ENCODE results near the gene CDK10.

CDK10 gene

DNA sequence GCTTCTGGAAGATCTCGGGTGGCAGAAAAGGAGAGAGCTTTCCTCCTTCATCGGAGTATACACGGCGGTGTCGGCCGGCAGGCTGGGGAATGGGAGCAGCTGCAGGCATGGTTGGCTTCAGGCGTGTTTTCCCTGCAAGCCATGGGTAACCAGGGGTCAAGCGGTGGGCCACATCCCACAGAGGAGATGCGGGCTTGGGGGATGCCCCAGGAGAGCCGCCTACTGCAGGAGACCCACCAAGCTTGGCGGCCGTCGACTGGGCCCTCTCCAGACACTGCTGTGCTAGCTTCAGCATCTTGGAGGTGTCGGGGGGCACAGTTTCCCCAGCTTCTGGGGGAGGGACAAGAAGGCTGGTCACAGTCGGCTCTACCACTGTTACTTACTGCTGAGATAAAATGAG, 30.0 kb downstream of the CDK10 start:
- DNase-seq (ENCODE audit: low spot score): no peak

GRCh38 chr16:89716916-89717687, 30.6 kb downstream of the CDK10 start:
- DNase-seq (ENCODE audit: low spot score): no peak

GRCh38 chr16:89717688-89718505, 31.4 kb downstream of the CDK10 start:
- no peak for DNase-seq (ENCODE audit: low spot score)

DNA sequence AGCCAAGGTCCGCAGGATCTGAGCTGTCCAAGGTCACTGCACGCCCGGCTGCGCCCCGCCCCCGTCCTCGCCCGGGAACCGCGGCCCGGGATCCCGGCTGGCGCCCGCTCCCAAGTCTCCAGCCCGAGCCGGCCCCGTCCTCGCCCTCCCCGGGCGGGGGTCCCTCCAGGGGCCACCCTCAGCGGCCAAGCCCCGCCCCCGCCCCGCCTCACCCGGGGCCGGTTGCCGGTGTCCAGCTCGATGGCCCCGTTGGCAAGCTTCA, 34.0 kb downstream of the CDK10 start:
- DNase-seq (ENCODE audit: low spot score): no peak

- DNase-seq (ENCODE audit: low spot score): peak; percentile 91
Observed at GRCh38 chr16:89720813-89721545, 34.5 kb downstream of the CDK10 start, which contains the start of the genes VPS9D1 and ZNF276. VPS9D1 (minus strand) TSS chr16:89720898; CDS start chr16:89720861, 37 bp downstream. ZNF276 (plus strand) TSS chr16:89721537; CDS start chr16:89721641, 104 bp downstream.

- no peak for DNase-seq (ENCODE audit: low spot score)
Observed at GRCh38 chr16:89721546-89722391, 35.3 kb downstream of the CDK10 start.

DNA sequence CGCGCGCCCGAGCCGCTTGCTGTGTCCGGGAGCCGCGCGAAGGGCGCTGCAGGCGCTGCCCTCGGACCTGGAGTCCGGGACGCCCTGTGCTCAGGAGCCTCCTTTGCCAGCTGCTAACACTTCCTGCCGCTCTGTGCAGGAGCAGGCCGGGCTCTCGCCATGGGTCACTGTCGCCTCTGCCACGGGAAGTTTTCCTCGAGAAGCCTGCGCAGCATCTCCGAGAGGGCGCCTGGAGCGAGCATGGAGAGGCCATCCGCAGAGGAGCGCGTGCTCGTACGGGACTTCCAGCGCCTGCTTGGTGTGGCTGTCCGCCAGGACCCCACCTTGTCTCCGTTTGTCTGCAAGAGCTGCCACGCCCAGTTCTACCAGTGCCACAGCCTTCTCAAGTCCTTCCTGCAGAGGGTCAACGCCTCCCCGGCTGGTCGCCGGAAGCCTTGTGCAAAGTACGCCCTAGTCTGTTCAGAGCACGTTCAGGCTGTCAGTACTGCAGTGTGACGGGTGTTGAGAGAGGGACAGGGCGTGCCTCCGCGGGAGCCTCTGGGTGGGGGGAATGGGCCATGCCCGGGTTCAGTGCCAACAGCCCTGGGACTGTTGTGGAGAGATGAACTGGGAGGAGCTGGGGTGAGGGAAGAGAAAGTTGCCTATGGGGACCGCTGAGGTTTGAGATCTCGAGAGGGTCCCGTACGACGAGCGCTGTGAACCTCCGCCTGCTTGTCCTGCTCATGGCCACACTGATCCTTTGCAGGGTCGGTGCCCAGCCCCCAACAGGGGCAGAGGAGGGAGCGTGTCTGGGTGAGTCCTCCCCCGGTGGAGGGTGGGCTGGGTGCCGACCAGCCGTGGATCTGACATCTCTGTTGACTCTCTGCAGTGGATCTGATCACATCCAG, 36.1 kb downstream of the CDK10 start:
- DNase-seq (ENCODE audit: low spot score): no peak

GRCh38 chr16:89723279-89724250, 37.1 kb downstream of the CDK10 start:
- no peak for DNase-seq (ENCODE audit: low spot score)

DNA sequence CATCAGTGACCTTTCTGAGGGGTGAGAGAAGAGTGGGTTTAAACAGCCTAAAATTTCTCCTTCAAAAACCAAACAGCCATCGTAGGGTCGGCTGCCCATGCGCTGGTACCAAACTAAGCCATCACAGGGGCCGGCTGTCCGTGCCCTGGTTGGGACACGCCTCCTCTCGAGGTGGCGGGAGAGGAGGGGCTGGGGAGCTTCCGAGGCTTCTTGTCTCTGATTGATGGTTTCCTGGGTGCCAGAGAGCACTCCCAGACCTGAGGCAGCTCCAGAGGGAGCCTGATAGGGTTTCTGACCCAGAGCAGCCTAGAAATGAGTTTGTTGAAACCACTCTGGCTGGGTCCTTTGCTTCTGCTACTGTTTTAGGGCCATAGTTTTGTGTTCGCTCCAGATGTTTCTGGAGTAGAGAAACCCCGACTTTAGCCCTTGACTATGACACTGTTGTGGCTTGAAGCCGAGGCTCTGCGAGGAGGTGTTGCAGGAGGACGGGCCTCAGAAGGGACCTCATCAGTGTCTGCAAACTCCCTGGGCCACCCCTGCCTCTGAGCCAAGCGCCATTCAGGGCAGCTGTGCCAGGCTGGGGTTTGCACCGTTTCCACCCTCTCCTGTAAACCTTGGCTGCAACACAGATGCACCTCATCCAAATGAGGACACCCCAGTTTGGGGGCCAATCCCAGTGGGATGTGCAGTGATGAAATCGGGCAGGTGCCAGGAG, 41.1 kb downstream of the CDK10 start:
- no peak for DNase-seq (ENCODE audit: low spot score)

GRCh38 chr16:89729293-89729692, 42.8 kb downstream of the CDK10 start:
- DNase-seq (ENCODE audit: low spot score): no peak

DNA sequence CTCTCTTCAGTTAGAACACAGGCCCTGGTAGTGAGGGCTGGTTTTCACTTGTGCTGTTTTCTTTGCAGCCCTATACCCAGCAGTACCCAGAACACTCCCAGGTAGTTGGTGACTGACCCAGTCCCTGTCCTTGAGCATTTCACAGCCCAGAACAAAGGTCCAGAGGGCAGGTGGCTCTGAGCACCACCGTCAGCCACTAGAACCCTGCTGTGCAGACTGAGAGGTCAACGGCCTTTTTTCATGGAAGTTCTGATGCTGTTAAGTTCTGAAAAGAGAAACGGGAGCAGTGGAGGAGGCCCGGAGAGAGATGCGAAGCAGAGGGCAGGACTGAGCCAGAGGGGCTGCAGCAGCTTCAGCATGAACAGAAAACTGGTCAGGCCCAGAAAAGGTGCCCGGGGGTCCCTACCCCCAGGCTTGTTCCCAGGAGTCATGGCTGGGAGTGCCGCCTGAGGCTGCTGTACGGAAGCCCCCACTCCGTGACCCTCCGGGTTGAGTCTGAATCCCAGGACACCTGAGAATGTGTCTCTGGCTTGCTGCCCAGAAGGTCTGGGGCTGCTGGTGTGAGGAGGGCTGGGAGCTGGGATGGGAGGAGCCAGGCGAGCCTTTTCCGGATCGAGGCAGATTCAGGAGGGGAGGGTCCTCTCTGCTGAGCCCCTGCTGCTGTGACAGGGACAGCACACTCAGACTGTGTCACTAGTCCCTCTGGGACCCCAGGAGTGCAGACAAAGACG, 43.5 kb downstream of the CDK10 start:
- DNase-seq (ENCODE audit: low spot score): no peak

GRCh38 chr16:89730610-89731234, 44.2 kb downstream of the CDK10 start:
- no peak for DNase-seq (ENCODE audit: low spot score)

DNA sequence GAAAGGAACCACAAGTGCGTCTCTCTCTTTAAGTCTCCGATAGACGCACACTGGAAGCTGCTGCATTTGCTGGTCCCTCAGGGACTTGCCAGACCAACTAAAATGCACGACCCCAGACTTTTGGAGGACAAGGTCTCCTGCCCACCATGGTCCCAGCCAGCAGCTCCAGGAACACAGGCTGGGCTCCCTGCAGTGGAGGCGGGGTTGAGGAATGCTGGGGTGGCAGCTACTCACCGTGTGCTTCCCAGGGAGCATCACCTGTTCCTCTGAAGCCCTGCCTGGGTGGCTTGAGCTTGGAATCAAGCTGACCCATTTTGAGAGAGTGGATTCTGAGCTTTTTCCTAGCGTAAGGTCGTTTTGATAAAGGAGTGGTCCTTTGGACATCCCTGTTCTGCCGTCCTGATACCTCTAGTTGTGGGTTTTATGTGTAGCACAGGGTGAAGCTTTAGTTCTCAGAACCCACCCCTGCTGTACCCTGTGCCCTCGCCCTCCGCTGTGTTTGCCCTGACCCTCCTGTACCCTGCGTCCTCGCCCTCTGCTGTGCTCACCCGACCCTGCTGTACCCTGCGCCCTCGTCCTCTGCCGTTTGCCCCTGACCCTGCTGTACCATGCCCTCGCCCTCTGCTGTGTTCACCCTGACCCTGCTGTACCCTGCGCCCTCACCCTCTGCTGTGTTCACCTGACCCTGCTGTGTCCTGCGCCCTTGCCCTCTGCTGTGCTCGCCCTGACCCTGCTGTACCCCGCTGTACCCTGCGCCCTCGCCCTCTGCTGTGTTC, 45.8 kb downstream of the CDK10 start:
- DNase-seq (ENCODE audit: low spot score): no peak

GRCh38 chr16:89732918-89733242, 46.4 kb downstream of the CDK10 start:
- no peak for DNase-seq (ENCODE audit: low spot score)

DNA sequence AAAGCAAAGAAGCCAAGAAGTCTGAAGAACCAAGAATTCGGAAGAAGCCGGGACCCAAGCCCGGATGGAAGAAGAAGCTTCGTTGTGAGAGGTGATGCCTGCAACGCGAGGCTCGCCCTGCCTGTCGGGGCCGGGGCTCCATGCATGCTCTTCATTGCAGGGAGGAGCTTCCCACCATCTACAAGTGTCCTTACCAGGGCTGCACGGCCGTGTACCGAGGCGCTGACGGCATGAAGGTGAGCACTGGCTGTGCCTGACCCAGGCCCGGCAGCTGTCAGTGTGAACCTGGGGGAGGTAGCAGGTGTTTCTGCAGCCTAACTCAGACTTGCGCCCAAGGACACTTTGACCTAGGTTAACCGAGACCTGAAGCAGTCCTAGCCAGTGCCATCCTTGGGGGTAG, 46.8 kb downstream of the CDK10 start:
- DNase-seq (ENCODE audit: low spot score): no peak

DNA sequence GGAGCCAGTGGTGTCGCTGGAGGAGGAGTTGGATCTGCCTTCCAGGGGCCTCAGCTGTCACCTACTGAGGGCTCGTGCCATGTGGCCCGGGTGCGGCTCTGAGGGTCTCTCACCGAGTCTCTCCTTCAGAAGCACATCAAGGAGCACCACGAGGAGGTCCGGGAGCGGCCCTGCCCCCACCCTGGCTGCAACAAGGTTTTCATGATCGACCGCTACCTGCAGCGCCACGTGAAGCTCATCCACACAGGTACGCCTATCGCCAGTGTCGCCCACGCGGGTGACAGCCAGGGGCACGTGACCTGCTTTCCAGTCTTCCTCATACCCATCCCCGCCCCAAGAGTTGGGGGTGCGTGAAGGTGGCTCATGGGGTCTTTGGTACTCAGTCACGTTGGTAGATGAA, 47.3 kb downstream of the CDK10 start:
- no peak for DNase-seq (ENCODE audit: low spot score)

DNA sequence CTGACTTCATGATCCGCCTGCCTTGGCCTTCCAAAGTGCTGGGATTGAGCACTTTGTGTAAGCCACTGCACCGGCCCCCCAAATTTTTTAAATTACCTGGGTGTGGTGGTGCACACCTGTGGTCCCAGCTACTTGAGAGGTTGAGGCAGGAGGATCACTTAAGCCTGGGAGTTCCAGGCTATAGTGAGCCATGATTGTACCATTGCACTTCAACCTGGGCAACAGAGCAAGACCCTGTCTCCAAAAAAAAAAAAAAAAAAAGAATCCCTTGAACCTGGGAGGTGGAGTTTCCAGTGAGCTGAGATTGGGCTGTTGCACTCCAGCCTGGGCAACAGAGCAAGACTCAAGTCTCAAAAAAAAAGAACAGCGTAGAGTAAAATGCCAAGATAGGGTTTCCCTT, 50.1 kb downstream of the CDK10 start:
- DNase-seq (ENCODE audit: low spot score): no peak

Measured in left forelimb (tissue), 1 donor.